ENCODE results near the gene SULT1A2.
"Not testable (repeated sequence)": the region's sequence is repeated elsewhere in the genome, so short reads cannot be mapped to it uniquely, and the experiment has no call there.

The SULT1A2 gene

DNA sequence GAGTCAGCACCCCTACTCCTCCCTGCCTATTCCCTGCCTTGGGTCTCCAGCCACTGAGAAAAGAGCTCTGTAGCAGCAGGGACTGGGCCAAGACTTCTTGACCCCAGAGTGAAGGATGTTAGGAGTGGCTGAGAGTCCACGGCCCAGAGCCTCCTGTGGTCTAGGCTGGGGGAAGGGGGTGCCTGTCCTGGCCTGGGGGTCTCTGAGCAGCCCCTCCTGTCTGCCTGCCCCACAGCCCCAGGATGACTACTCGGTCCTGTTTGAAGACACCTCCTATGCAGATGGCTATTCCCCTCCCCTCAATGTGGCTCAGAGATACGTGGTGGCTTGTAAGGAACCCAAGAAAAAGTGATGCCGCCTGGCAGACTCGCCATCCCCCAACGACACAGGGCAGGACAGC, 5.5 kb downstream of the SULT1A2 start:
- DNase-seq (ENCODE audit: low read depth in 3 of 3, low spot score in 1 of 3), result no peak

DNA sequence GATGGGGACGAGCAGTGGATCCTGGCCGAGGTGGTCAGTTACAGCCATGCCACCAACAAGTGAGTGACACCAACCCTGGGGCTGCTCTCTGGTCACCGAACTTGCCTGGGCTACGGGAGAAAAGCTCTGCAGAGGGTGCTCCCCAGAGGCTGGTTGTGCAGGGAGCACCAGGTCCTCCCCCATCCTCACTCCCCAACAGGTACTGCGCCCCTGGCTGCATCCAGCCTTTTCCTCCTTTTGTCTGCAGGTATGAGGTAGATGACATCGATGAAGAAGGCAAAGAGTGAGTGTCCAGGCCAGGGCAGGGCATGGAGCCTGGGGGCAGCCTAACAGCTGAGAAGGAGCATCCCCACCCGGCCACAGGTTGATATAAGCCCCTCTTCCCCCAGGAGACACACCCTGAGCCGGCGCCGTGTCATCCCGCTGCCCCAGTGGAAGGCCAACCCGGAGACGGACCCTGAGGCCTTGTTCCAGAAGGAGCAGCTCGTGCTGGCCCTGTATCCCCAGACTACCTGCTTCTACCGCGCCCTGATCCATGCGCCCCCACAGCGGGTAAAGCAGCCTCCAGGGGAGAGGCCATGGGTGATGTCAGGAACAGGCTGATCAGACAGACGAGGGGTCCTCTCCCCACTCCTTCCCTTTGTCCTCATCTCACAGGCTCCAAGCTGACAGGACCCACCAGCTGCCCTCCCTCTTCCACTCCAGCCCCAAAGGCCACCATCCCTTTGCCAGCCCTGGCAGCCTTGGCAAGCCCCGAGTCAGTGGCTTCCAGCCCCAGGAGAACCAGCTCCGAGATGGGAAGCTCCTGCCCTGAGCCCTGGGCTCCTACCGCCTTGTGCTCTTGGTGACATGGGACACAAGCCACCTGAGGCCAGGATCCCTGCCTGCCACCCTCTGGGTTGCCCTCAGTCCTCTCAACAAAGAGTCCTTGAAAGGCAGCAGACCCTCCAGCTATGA, 6.2 kb downstream of the SULT1A2 start:
- DNase-seq (ENCODE audit: low read depth in 3 of 3, low spot score in 1 of 3), result no peak

DNA sequence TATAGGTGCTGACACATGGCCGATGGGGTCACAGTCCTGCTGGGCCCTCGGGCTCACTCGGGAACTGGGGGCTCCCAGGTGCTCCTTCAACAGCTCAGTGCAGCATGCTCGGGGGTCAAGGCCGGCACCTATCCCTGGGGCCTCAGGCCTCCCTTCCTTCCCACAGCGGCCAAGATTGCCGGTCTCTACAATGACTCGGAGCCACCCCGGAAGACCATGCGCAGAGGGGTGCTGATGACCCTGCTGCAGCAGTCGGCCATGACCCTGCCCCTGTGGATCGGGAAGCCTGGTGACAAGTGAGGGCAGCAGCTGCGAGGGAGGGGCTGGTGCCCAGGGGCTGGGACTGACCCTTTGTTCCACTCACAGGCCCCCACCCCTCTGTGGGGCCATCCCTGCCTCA, 6.9 kb downstream of the SULT1A2 start:
- DNase-seq (ENCODE audit: low read depth in 3 of 3, low spot score in 1 of 3), result no peak

DNA sequence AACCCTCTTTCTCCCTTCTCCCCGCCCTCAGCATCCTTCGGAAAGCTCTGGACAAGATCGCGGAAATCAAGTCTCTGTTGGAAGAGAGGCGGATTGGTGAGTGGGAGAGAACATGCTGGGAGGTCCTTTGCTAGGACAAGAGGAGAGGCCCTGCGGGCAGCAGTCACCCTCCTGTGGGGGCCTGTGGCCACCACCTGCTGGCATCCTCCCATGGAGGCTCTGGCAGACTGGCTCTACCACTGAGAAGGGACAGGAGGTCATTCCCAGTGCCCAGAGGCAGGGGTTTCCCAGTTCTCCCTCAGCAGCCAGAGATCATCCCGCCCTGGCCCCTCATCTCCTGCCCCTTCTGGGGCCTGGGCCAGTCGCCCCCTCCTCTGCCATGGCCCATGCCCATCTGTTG, 7.8 kb downstream of the SULT1A2 start:
- no peak for DNase-seq (ENCODE audit: low read depth in 3 of 3, low spot score in 1 of 3)

DNA sequence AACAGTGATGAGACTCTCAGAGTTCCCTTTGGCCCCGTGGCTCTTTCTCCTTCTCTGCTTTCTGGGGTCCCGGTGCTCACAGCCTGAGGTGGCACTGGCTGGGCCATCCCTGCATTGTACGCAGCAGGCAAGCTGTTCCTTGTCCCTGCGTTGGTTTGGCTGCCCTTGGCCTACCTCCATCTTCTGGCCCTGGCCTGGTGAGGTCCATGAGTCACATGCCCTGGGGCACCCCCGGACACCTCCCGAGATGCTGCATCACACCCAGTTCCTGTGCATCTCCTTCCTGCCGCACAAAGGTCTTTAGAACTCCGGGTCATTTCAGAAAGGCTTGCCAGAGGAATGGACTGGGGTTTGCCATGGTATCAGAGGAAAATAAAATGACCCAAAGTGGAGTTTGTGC, 9.5 kb downstream of the SULT1A2 start:
- no peak for DNase-seq (ENCODE audit: low read depth in 3 of 3, low spot score in 1 of 3)

DNA sequence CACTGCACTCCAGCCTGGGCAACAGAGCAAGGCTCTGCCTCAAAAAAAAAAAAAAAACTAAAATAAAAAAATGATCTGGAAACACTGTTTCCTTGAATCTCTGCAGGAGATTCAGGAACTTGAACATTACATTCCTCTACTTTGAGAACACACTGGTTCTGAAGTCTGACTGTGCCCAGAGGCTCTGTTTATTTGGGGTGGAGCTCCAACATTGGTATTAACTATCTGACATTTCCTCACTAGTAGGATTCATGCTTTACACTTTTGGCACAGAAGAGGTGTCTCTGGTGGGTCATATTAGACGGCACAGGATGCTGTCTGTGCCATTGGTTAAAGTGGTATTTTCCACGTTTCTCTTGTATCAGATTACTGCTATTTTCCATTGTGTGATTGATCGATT, 10.4 kb downstream of the SULT1A2 start:
- DNase-seq (ENCODE audit: low read depth in 3 of 3, low spot score in 1 of 3), result no peak

DNA sequence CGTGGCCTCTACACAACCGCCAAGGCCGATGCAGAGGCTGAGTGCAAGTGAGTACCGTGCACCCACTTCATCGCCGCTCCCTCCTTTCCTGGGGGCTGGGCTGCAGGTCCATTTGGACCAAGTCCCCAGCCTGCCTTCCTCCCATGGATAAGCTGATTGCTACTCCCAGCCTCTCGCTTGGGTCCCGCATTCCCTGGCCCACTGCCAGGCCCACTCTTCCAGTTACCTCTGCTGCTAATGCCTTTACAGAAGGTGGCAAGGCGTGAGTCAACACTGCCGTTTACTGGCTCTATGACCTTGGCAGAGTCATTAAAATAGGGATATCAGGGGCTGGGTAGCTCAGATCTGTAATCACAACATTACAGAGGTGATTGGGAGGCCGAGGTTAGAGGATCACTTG, 11.2 kb downstream of the SULT1A2 start:
- DNase-seq (ENCODE audit: low read depth in 3 of 3, low spot score in 1 of 3), result no peak

DNA sequence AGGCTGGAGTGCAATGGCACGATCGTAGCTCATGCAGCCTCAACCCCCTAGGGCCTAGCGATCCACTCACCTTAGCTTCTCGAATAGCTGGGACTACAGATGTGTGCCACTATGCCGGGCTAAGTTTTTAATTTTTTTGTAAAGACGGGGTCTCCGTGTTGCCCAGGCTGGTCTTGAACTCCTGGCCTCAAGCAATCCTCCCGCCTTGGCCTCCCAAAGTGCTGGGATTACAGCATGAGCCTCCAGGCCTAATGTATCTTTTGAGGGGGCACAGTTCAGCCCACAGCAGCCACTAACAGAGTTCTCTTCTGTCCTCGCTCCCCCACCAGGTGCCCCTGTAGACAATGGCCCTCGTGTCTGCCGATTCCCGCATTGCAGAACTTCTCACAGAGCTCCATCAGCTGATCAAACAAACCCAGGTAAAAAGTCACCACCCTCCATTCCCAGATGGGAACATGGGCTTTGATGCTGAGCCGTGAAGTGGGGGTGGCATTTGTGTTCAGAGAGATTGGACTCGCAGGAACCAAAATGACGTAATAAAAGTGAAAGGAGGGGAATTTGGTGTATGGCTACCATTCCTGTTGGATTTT, 16.0 kb downstream of the SULT1A2 start:
- DNase-seq (ENCODE audit: low read depth in 3 of 3, low spot score in 1 of 3), result no peak

DNA sequence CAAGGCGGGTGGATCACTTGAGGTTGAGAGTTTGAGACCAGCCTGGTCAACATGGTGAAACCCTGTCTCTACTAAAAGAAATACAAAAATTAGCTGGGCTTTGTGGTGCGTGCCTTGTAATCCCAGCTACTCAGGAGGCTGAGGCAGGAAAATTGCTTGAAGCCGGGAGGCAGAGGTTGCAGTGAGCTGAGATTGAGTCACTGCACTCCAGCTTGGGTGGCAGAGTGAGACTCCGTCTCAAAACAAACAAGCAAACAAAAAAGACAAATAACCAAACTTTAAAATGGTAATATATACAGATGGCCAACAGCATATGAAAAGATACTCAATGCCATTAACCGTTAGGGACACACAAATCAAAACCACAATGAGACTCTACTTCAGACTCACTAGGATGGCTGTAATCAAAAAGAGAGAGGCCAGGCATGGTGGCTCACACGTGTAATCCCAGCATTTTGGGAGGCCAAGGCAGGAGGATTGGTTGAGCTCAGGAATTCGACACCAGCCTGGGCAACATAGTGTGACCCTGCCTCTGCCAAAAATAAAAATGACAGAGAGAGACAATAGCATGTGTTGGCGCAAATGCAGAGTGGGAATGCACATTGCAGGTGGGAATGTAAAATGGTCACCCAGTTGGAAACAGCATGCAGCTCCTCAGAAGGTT, 21.3 kb downstream of the SULT1A2 start:
- DNase-seq (ENCODE audit: low read depth in 3 of 3, low spot score in 1 of 3), result no peak

DNA sequence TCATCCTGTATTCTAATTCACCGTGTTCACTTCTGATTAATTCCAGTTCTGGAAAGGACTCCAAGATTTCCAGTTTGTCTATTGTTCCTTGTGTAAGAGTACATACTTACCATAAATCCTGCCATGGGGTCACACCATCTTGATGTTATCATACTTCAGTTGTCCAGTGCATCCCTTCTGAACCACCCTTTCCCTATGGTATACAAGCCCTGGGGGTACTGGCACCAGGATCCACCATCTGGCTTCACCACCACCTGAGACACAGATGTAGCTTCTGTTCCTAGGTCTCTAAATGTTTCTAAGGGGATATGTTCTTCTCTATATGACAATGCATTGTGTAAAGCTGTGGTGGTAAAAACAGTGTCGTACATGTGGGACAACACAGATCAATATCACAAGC, 21.9 kb downstream of the SULT1A2 start:
- DNase-seq (ENCODE audit: low read depth in 3 of 3, low spot score in 1 of 3), result no peak

DNA sequence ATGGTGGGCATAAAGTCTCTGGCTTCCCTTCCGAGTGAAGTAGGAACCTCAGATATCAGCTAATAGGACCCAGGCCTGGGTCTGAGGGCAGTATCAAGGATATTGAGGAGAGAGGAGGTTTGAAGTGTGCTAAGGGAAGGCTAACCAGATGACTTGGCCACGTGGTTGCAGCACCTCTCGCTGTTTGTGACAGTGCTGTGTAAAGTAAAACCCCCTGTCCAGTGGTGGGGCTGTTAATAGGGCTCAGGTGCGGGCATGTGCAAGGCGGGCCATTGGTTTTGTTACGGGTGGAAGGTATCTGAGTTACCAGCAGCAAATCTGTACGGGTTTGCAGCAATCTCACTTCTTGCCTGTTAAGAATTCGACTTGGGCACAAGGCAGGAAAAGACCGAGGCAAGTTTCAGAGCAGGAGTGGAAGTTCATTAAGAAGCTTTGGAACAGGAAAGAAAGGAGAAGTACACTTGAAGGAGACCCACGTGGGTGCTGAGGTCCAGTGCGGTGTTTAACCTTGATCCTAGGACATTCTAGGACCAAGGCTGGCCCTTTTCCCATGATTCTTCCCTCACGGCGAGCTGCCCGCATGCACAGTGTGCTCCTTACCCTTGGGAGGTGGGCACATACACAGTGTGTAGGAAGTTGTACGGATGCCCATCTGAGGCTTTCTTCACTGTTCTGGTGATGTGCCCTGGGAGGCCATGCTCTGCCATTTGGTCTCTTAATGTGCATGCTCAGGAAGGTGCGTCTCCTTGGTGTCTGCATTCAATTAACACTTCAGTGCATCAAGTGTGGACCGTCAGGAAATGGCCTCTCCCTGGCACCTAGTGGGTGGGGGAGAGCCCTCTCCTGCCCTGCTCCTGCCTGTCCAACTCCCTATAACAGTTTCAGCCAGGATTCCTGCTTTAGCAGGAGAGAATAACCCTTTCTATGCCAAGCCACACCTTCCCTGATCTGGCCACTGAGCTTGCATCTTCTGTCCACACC, 22.8 kb downstream of the SULT1A2 start:
- DNase-seq (ENCODE audit: low read depth in 3 of 3, low spot score in 1 of 3), result no peak

DNA sequence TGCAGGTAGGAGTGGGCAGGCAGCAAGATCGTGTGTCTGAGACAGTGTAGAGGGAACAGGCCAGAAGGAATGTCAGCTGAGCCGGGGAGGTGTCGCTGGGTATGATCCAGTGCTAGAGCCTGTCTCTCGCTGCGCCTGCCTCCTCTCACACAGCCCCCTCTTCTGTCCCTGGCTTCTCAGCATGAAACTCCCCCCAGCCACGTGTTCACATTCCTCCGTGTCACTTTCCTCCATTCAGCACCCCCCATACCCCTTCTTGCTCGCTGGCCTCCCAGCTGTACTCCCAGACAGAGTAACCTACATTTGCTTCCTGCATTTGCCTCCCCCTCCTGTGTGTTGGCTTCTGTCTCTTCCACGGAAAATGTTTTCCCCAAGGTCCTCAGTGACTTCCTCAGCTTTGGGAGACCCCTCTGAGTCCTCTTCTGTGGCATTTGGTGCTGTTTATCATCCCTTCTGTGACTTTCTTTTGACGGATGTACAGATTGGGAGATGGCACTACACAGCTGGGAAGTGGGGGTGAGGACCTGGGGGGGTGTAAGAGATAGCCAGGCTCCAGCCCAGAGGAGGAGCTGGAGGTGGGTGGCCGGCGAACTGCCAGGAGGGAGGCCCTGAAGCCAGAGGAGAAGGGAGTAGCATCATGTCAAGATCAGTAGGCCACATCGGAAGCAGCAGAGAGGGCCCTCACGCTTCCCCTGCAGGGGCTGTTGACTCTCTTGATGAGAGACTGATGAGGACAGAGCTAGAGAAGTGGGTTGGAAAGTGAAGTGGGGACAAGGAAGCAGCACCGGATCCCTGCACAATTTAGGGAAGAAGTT, 23.9 kb downstream of the SULT1A2 start:
- no peak for DNase-seq (ENCODE audit: low read depth in 3 of 3, low spot score in 1 of 3)

DNA sequence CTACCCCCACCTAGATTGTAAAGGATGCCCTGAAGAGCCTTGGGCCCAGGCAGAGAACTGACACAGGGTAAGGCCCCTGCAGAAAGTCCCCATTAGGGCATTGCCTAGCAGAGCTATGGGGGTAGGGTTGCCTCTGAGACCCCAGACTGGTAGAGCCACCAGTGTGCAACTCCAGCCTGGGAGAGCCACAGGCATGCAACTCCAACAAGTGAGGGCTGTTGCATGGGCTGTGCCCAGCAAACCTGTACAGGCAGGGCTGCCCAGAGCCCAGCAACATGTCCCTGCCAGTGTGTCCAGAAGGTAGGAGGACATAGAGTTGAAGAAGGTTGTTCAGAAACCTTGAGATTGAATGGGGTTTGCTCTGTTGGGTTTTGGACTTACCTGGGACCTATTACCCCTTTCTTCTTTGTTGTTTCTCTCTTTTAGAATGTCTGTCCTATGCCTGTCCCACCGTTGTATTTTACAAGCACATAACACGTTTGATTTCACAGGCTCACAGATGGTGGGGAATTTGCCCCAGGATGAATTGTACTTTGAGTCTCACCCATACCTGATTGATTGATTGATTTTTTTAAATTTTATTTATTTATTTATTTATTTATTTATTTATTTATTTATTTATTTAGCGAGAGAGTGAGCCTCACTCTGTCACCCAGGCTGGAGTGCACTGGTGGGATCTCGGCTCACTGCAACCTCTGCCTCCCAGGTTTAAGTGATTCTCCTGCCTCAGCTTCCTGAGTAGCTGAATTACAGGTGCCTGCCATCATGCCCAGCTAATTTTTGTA, 26.7 kb downstream of the SULT1A2 start:
- DNase-seq (ENCODE audit: low read depth in 3 of 3, low spot score in 1 of 3), result no peak

DNA sequence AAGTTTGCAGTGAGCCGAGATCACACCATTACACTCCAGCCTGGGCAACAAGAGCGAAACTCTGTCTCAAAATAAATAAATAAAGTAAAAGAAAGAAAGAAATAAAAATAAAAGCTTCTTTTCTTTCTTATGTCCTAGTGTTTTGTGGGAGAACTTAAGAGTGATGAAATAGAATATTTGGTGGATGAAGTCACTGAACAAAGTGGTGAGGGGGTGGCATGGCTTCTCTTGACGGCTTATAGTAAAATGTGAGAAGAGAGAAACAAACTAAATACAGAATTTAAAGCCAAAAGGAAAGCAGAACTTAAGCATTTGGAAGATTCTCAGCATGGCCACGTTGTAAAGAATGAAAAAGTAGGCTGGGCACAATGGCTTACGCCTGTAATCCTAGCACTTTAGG, 27.8 kb downstream of the SULT1A2 start:
- DNase-seq (ENCODE audit: low read depth in 3 of 3, low spot score in 1 of 3), result no peak

DNA sequence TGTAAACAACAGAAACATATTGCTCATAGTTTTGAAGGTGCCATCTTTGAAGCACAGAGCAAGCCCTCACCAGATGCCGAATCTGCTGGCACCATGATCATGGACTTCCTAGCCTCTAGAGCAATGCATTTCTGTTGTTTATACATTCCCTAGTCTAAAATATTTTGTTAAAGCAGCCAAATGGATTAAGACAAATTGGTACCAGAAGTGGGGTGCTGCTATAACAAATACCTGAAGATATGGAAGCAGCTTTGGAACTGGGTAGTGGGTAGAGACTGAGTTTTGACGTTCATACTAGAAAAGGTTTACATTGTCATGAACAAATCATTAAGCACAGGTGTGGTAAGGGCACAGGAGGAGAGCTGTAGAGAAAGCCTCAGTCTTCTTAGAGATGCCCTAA, 29.6 kb downstream of the SULT1A2 start:
- no peak for DNase-seq (ENCODE audit: low read depth in 3 of 3, low spot score in 1 of 3)

DNA sequence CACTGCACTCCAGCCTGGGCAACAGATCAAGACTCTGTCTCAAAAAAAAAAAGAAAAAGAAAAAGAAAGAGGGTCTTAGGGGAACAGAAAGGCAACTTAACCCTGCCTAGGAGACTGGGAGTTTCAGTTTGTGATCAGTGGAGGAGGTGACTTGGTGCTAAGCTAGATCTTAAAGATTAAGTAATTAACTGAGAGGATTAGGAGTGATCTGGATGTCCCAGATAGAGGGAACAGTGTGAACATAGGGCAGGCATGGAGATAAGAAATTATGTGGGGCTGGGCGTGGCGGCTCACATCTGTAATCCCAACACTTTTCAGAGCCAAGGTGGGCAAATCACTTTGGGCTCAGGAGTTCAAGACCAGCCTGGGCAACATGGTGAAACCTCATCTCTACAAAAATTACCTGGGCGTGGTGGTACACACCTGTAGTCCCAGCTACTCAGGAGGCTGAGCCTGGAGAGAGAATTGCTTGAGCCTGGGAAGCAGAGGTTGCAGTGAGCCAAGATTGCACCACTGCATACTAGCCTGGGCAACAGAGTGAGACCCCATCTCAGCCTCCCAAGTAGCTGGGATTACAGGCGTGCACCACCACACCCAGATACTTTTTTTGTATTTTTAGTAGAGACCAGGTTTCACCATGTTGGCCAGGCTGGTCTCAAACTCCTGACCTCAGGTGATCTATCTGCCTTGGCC, 30.5 kb downstream of the SULT1A2 start:
- not testable (repeated sequence) for DNase-seq (ENCODE audit: low read depth in 3 of 3, low spot score in 1 of 3)

DNA sequence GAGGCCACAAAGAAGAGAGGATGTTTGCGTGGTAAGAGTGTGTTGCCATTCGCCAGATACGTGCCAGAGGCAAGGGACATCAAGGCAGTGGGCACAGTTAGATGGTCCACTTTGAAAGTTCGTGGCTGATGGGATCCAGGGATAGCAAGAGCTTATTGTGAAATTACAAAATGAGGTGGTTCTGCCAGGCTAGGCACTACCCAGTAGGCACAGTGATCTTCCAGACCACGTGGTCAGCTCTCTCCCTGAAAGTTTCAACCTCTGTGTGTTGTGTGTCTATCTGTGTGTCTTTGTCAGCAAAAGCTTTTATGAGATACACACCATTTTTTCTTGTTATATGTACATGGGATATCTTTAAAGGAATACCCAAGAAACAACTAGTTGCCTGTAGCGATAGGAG, 33.6 kb downstream of the SULT1A2 start:
- DNase-seq (ENCODE audit: low read depth in 3 of 3, low spot score in 1 of 3), result no peak

DNA sequence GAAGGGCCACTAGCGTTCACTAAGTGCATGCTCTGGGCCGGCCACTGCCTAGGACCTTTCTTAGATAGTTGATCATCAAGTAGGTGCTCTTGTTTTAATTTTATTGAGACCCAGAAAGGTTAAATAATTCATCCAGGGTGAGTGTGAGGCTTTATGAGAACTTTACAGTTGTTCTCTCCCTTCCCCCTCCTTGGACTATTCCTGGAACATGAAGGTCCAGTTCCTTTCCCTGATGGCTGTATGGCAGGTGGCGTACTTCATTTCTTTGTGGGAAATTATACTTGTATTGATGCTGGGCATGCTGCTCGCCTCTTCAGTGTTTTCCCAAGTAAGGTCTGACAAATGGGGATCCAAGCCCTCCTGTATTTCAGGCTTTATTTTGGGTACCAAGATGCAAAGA, 34.7 kb downstream of the SULT1A2 start:
- no peak for DNase-seq (ENCODE audit: low read depth in 3 of 3, low spot score in 1 of 3)
